ENCODE measurements around the gene KRTAP5-9.
A peak's percentile ranks its signal among the peaks of the same experiment; 100 is the strongest.
"Not testable (repeated sequence)": the region's sequence is repeated elsewhere in the genome, so short reads cannot be mapped to it uniquely, and the experiment has no call there.

The KRTAP5-9 gene

DNA sequence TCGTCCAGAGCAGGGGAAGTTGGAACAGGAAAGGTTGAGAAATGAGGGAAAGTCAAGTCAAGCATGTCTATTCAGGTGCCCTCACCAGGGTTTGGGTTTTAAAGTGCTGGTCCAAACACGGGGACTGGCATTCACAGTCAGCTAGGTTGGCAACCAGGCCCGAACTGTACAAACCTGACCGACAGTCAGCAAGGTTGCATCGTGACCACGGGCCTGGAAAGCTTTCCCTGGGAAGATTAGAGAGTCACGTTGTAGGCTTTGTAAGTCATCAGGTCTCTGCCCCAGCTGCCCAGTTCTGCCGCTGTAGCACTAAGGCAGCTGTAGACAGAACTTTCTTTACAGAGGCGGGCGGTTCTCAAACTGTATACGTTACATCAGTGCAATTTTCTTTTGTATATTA, 24.6 kb downstream of the KRTAP5-9 start:
- H3K79me1 ChIP-seq (ENCODE audit: low read length): no peaks in the 10 kb centered on the region
- peak overlapping the region; percentile 50 for H2AK5ac ChIP-seq (ENCODE audit: low read length)
- H3K56ac ChIP-seq (ENCODE audit: low read length): no peak overlapping the region
- DNase-seq: no peak
- H3K36me3 ChIP-seq (ENCODE audit: control insufficient read depth, insufficient read depth, low read length): no peaks in the 10 kb centered on the region
- H2BK15ac ChIP-seq (replicated peaks; ENCODE audit: low read depth): no peak overlapping the region
- H4K8ac ChIP-seq (ENCODE audit: low read depth, low read length): no peak overlapping the region
- H4K5ac ChIP-seq (ENCODE audit: low read length): no peak overlapping the region
- no peak overlapping the region for H2BK120ac ChIP-seq (ENCODE audit: low read depth, low read length)
- H3K27ac ChIP-seq (ENCODE audit: low read depth, low read length): no peak overlapping the region
- H3K4me1 ChIP-seq (ENCODE audit: control insufficient read depth, low read depth, low read length): no peaks in the 10 kb centered on the region
- no peak overlapping the region for H3K9ac ChIP-seq (ENCODE audit: low read length)
- H3K4me3 ChIP-seq (ENCODE audit: low read length): no peak overlapping the region
- no peak overlapping the region for H3K4ac ChIP-seq (ENCODE audit: low read depth, low read length)
- H3K4me2 ChIP-seq (ENCODE audit: low read length): no peak overlapping the region
- H3K27me3 ChIP-seq (ENCODE audit: insufficient read depth, low read length, poor library complexity): no peaks in the 10 kb centered on the region
- no peak overlapping the region for H2BK5ac ChIP-seq (ENCODE audit: low read length)
- no peaks in the 10 kb centered on the region for H3K79me2 ChIP-seq (ENCODE audit: control insufficient read depth, insufficient read depth, low read length)
- WGBS (ENCODE audit: extremely low coverage, insufficient coverage, low lambda C conversion rate): no CpG with 5 or more reads among the region's 11 CpGs
- H3K18ac ChIP-seq (ENCODE audit: low read length): no peak overlapping the region
- H3K23ac ChIP-seq (ENCODE audit: low read length): no peak overlapping the region

DNA sequence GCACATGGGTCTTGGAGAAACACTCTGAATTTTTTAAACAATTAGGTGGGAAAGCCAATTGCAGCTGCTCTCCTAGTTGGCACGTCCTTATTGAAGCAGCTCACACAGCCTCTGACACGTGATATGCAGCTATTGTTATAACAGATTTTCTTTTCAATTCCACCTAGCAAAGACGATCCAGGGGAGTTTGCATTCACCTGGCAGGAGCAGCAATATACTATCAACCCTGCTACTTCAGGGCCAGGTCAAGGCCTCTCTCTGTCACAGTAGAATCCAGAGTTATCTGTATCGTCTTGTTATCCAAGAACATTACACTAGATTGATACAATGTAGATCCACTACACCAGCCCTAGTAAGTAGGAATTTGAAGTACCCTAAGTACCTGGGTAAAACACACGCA, 26.2 kb downstream of the KRTAP5-9 start:
- WGBS (ENCODE audit: extremely low coverage, insufficient coverage, low lambda C conversion rate): no CpG with 5 or more reads among the region's 5 CpGs
- no peak overlapping the region for H2BK15ac ChIP-seq (replicated peaks; ENCODE audit: low read depth)
- no peaks in the 10 kb centered on the region for H3K4me1 ChIP-seq (ENCODE audit: control insufficient read depth, low read depth, low read length)
- H3K56ac ChIP-seq (ENCODE audit: low read length): no peak overlapping the region
- H3K36me3 ChIP-seq (ENCODE audit: control insufficient read depth, insufficient read depth, low read length): no peaks in the 10 kb centered on the region
- H3K23ac ChIP-seq (ENCODE audit: low read length): no peak overlapping the region
- no peak overlapping the region for H3K27ac ChIP-seq (ENCODE audit: low read depth, low read length)
- DNase-seq: no peak
- no peaks in the 10 kb centered on the region for H3K79me1 ChIP-seq (ENCODE audit: low read length)
- no peak overlapping the region for H3K18ac ChIP-seq (ENCODE audit: low read length)
- no peak overlapping the region for H3K4me3 ChIP-seq (ENCODE audit: low read length)
- H2AK5ac ChIP-seq (ENCODE audit: low read length): no peak overlapping the region
- no peak overlapping the region for H4K8ac ChIP-seq (ENCODE audit: low read depth, low read length)
- H3K9ac ChIP-seq (ENCODE audit: low read length): no peak overlapping the region
- no peak overlapping the region for H4K5ac ChIP-seq (ENCODE audit: low read length)
- no peaks in the 10 kb centered on the region for H3K27me3 ChIP-seq (ENCODE audit: insufficient read depth, low read length, poor library complexity)
- H2BK120ac ChIP-seq (ENCODE audit: low read depth, low read length): no peak overlapping the region
- H2BK5ac ChIP-seq (ENCODE audit: low read length): no peak overlapping the region
- no peak overlapping the region for H3K4ac ChIP-seq (ENCODE audit: low read depth, low read length)
- no peak overlapping the region for H3K4me2 ChIP-seq (ENCODE audit: low read length)
- H3K79me2 ChIP-seq (ENCODE audit: control insufficient read depth, insufficient read depth, low read length): no peaks in the 10 kb centered on the region

DNA sequence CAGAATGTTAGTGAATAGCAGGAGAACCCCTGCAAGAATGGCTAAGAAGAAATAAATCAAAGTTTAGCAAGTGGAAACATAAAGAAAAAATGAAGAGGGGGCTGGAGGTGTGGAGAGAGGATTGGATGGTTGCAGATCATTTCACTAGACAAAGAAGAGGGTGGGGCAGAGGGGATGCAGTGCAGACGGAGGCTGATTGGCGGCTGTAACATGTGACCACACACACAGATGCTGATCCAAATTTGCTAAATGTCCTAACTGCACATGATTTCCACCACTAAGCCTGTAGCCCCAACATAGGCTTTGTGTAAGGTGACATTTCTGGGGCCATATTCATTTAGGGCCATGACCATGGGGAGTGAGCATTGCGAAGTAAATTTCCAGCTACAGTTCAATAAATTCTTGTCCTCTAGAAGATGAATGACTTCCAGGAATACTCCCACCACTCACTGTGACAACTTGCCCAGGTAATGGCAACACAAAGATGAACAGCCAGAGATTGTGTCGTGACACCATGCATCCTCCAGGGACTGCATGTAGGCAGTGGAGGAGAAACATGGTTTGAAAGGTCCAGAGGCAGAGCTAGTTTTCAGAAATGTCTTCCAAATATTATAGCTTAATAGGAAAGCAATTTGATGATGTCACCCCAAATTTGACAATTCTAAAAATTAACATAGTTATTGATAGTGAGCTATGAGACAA, 27.7 kb downstream of the KRTAP5-9 start:
- Histone ChIP-seq H3K4me2 (ENCODE audit: low read length) (no peak overlapping the region), H3K56ac (ENCODE audit: low read length) (no peak overlapping the region), H3K4me1 (ENCODE audit: control insufficient read depth, low read depth, low read length) (no peaks in the 10 kb centered on the region), H2BK5ac (ENCODE audit: low read length) (no peak overlapping the region), H3K27me3 (ENCODE audit: insufficient read depth, low read length, poor library complexity) (no peaks in the 10 kb centered on the region), H3K4ac (ENCODE audit: low read depth, low read length) (no peak overlapping the region), H3K79me1 (ENCODE audit: low read length) (no peaks in the 10 kb centered on the region), H4K8ac (ENCODE audit: low read depth, low read length) (no peak overlapping the region), H3K4me3 (ENCODE audit: low read length) (no peak overlapping the region), H4K5ac (ENCODE audit: low read length) (no peak overlapping the region), H2AK5ac (ENCODE audit: low read length) (no peak overlapping the region), H3K18ac (ENCODE audit: low read length) (no peak overlapping the region), H3K79me2 (ENCODE audit: control insufficient read depth, insufficient read depth, low read length) (no peaks in the 10 kb centered on the region), H3K36me3 (ENCODE audit: control insufficient read depth, insufficient read depth, low read length) (no peaks in the 10 kb centered on the region), H2BK15ac (replicated peaks; ENCODE audit: low read depth) (no peak overlapping the region), H2BK120ac (ENCODE audit: low read depth, low read length) (no peak overlapping the region), H3K23ac (ENCODE audit: low read length) (no peak overlapping the region), H3K27ac (ENCODE audit: low read depth, low read length) (no peak overlapping the region), H3K9ac (ENCODE audit: low read length) (no peak overlapping the region)
- no peak for DNase-seq
- WGBS (ENCODE audit: extremely low coverage, insufficient coverage, low lambda C conversion rate): no CpG with 5 or more reads among the region's 4 CpGs

DNA sequence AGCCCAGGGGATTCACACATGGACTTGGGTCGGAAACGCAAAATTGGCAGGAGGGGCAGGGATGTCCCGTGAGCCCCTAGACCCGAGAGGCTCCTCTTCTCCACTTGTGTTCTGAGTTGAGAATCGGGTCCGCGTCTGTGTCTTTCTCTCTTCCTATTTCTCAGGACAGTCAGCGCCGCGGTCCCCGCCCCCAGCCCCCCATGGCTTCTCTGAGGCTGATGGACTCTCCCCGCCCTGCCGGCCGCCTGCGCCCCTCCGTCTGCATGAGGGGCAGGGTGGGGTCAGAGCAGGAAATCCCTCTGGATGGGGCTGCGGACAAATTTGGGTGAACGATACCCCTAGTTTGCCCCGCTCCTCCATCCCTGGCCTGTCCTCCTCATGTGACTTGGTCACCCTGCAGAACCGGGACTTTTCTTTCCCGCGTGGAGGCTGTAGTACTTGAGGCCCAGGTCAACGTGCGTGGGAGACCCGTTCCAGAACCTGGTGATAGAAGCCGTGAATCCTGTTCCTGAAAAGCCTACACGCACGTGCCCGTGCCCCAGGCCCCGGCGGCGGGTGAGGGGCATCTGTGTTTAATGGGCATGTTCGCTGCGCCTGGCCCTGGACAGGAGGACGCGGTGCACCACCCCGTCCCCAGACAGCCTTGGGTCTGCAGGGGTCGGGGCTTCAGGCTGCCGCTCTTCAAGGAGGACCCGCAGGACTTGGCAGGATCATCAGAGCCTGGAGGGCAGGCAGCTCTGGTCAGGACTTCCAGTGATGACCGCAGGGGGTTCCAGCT, 28.7 kb downstream of the KRTAP5-9 start:
- not testable (repeated sequence) for H3K79me2 ChIP-seq (ENCODE audit: control insufficient read depth, insufficient read depth, low read length); H3K36me3 ChIP-seq (ENCODE audit: control insufficient read depth, insufficient read depth, low read length)

DNA sequence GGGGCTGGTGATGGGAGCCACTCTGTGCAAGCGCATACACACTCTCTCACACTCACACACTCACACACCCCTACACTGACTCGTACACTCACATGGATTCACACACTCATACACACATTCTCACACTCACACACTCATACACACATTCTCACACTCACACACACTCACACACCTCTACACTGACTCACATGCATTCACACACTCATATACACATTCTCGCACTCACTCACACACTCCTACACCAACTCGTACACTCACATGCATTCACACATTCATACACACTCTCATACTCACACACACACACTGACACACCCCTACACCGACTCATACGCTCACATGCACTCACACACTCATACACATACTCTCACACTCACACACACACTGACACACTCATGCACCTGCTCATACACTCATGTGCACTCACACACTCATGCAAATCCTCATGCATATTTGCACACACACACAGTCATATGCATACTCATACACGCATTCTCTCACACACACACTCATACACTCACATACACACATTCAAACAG, 29.3 kb downstream of the KRTAP5-9 start:
- no peak for DNase-seq
- H3K18ac ChIP-seq (ENCODE audit: low read length): no peak overlapping the region
- H3K4ac ChIP-seq (ENCODE audit: low read depth, low read length): no peak overlapping the region
- H3K4me3 ChIP-seq (ENCODE audit: low read length): no peak overlapping the region
- no peak overlapping the region for H2BK15ac ChIP-seq (replicated peaks; ENCODE audit: low read depth)
- no peaks in the 10 kb centered on the region for H3K79me1 ChIP-seq (ENCODE audit: low read length)
- H3K4me1 ChIP-seq (ENCODE audit: control insufficient read depth, low read depth, low read length): no peaks in the 10 kb centered on the region
- no peaks in the 10 kb centered on the region for H3K79me2 ChIP-seq (ENCODE audit: control insufficient read depth, insufficient read depth, low read length)
- no peak overlapping the region for H3K27ac ChIP-seq (ENCODE audit: low read depth, low read length)
- no peak overlapping the region for H2AK5ac ChIP-seq (ENCODE audit: low read length)
- H3K23ac ChIP-seq (ENCODE audit: low read length): no peak overlapping the region
- H3K9ac ChIP-seq (ENCODE audit: low read length): no peak overlapping the region
- H4K8ac ChIP-seq (ENCODE audit: low read depth, low read length): no peak overlapping the region
- H3K4me2 ChIP-seq (ENCODE audit: low read length): no peak overlapping the region
- H2BK120ac ChIP-seq (ENCODE audit: low read depth, low read length): no peak overlapping the region
- no peaks in the 10 kb centered on the region for H3K27me3 ChIP-seq (ENCODE audit: insufficient read depth, low read length, poor library complexity)
- H4K5ac ChIP-seq (ENCODE audit: low read length): no peak overlapping the region
- no peak overlapping the region for H2BK5ac ChIP-seq (ENCODE audit: low read length)
- 100% methylated on average over 5 of the region's 7 CpGs for WGBS (ENCODE audit: extremely low coverage, insufficient coverage, low lambda C conversion rate)
- no peaks in the 10 kb centered on the region for H3K36me3 ChIP-seq (ENCODE audit: control insufficient read depth, insufficient read depth, low read length)
- no peak overlapping the region for H3K56ac ChIP-seq (ENCODE audit: low read length)

More for the DNA sequence above, 28.7 kb downstream of the KRTAP5-9 start:
- not testable (repeated sequence) for H2BK120ac ChIP-seq (ENCODE audit: low read depth, low read length); H3K27me3 ChIP-seq (ENCODE audit: insufficient read depth, low read length, poor library complexity); H3K23ac ChIP-seq (ENCODE audit: low read length); H3K9ac ChIP-seq (ENCODE audit: low read length); H3K27ac ChIP-seq (ENCODE audit: low read depth, low read length); H2BK15ac ChIP-seq (replicated peaks; ENCODE audit: low read depth); H3K56ac ChIP-seq (ENCODE audit: low read length); H4K8ac ChIP-seq (ENCODE audit: low read depth, low read length); H2BK5ac ChIP-seq (ENCODE audit: low read length); H4K5ac ChIP-seq (ENCODE audit: low read length); DNase-seq; H3K4ac ChIP-seq (ENCODE audit: low read depth, low read length); H2AK5ac ChIP-seq (ENCODE audit: low read length); H3K18ac ChIP-seq (ENCODE audit: low read length); H3K4me1 ChIP-seq (ENCODE audit: control insufficient read depth, low read depth, low read length); H3K4me2 ChIP-seq (ENCODE audit: low read length); H3K4me3 ChIP-seq (ENCODE audit: low read length); H3K79me1 ChIP-seq (ENCODE audit: low read length)
- WGBS (ENCODE audit: extremely low coverage, insufficient coverage, low lambda C conversion rate): no CpG with 5 or more reads among the region's 41 CpGs
